ENCODE results near the gene RBM43. TPM values are rescaled to one million over a fixed set of nuclear protein-coding genes. Genes with fewer than 3 reads are reported as not detected.

RBM43 gene
- polyA plus RNA-seq, 1 of the 3 experiments (the other 2 are of a cell fraction): 2.0 TPM

- no peaks in the 10 kb centered on the region for H3F3A ChIP-seq (replicated peaks; ENCODE audit: insufficient read depth)
- 98% methylated on average over 3 of the region's 3 CpGs for WGBS (ENCODE audit: low lambda C conversion rate)
- POLR2A ChIA-PET: no interaction called here
- DNase-seq: no peak
- no peaks in the 10 kb centered on the region for H3K27me3 ChIP-seq (ENCODE audit: insufficient read depth)
- no peaks in the 10 kb centered on the region for H3K9me2 ChIP-seq
- H3K9ac ChIP-seq: no peak overlapping the region
- H3K4me2 ChIP-seq: no peak overlapping the region
- no peaks in the 10 kb centered on the region for H3K79me2 ChIP-seq (ENCODE audit: insufficient read depth)
- H4K20me1 ChIP-seq (ENCODE audit: insufficient read depth): no peaks in the 10 kb centered on the region
- H3K27ac ChIP-seq (ENCODE audit: low read depth in 2 of 2, low read length in 1 of 2): no peak overlapping the region
- H3K36me3 ChIP-seq (replicated peaks in 1 of 2; ENCODE audit: control insufficient read depth in 1 of 2, insufficient read depth in 2 of 2, low read length in 1 of 2): peaks cover 0 to 5% of the 10 kb centered on the region in 2 experiments
- 0 out of 2 replicates have a peak, but pooled peaks cover 14% of the 10 kb centered on the region for H3K9me3 ChIP-seq
- no peak overlapping the region for H2AFZ ChIP-seq (ENCODE audit: low read depth)
- H3K4me1 ChIP-seq (ENCODE audit: control insufficient read depth in 1 of 2, insufficient read depth in 2 of 2, low read depth in 1 of 2, low read length in 1 of 2): peaks cover 2 to 3% of the 10 kb centered on the region in 2 experiments; a peak in 2 of 4 replicates
- CTCF ChIA-PET: interaction anchor here (1.5 kb wide), 1 partner anchor 1646 kb away, joined by 5 read pairs; no protein-coding TSS in a partner anchor
- TF ChIP-seq USF2 (IDR thresholded peaks at IDR 0.05; ENCODE audit: borderline replicate concordance, low read depth, low read length) (no peak), RCOR1 (IDR thresholded peaks at IDR 0.05; ENCODE audit: low read length) (no peak), SIN3A (IDR thresholded peaks at IDR 0.05; ENCODE audit: borderline replicate concordance, low read depth, low read length) (no peak), JUND (IDR thresholded peaks at IDR 0.05) (no peak), NRF1 (IDR thresholded peaks at IDR 0.05; ENCODE audit: low read depth, low read length) (no peak)
- H3K4me3 ChIP-seq (ENCODE audit: low read depth in 2 of 2, low read length in 1 of 2): no peak overlapping the region
Observed at GRCh38 chr2:151243468-151243867, 18.2 kb downstream of the RBM43 start.

- DNase-seq: no peak
- Histone ChIP-seq H3K9ac (no peak overlapping the region), H4K20me1 (ENCODE audit: insufficient read depth) (no peaks in the 10 kb centered on the region), H3K9me3 (no peaks in the 10 kb centered on the region), H2AFZ (ENCODE audit: low read depth) (no peak overlapping the region), H3K36me3 (replicated peaks in 1 of 2; ENCODE audit: control insufficient read depth in 1 of 2, insufficient read depth in 2 of 2, low read length in 1 of 2) (no peaks in the 10 kb centered on the region), H3K9me2 (no peaks in the 10 kb centered on the region), H3K27ac (ENCODE audit: low read depth in 2 of 2, low read length in 1 of 2) (no peak overlapping the region), H3K79me2 (ENCODE audit: insufficient read depth) (no peaks in the 10 kb centered on the region), H3K27me3 (ENCODE audit: insufficient read depth) (no peaks in the 10 kb centered on the region), H3F3A (replicated peaks; ENCODE audit: insufficient read depth) (no peaks in the 10 kb centered on the region), H3K4me2 (no peak overlapping the region), H3K4me1 (ENCODE audit: control insufficient read depth in 1 of 2, insufficient read depth in 2 of 2, low read depth in 1 of 2, low read length in 1 of 2) (peaks cover 4 to 9% of the 10 kb centered on the region in 2 experiments; a peak in 3 of 4 replicates), H3K4me3 (ENCODE audit: low read depth in 2 of 2, low read length in 1 of 2) (no peak overlapping the region)
- CTCF ChIA-PET: interaction anchor here (6.3 kb wide), 1 partner anchor 1643 kb away, joined by 120 read pairs; no protein-coding TSS in a partner anchor
- POLR2A ChIA-PET: no interaction called here
- TF ChIP-seq JUND (IDR thresholded peaks at IDR 0.05) (peak; percentile 47), FOSL2 (IDR thresholded peaks at IDR 0.05; ENCODE audit: borderline replicate concordance, low read depth) (peak; percentile 48; the same call in 1 of the 2 replicates), GATA2 (CRISPR knock-in tag; IDR thresholded peaks at IDR 0.05) (no peak), RFX5 (IDR thresholded peaks at IDR 0.05; ENCODE audit: low read length) (no peak)
- 60% methylated on average over 3 of the region's 3 CpGs for WGBS (ENCODE audit: low lambda C conversion rate)
Observed at GRCh38 chr2:151241224-151241623, 20.4 kb downstream of the RBM43 start.

GRCh38 chr2:151240433-151240832, 21.2 kb downstream of the RBM43 start:
- H4K20me1 ChIP-seq (ENCODE audit: insufficient read depth): no peaks in the 10 kb centered on the region
- no peak overlapping the region for H3K27ac ChIP-seq (ENCODE audit: low read depth in 2 of 2, low read length in 1 of 2)
- H3K4me3 ChIP-seq (ENCODE audit: low read depth in 2 of 2, low read length in 1 of 2): no peak overlapping the region
- H3K27me3 ChIP-seq (ENCODE audit: insufficient read depth): no peaks in the 10 kb centered on the region
- ChIA-PET POLR2A (no interaction called here), CTCF (interaction anchor here (0.5 to 6.3 kb wide), 5 partner anchors 8 to 1642 kb away, joined by 3 to 120 read pairs (median 7); no protein-coding TSS in a partner anchor)
- H3K9ac ChIP-seq: no peak overlapping the region
- H3K9me2 ChIP-seq: no peaks in the 10 kb centered on the region
- no peak for DNase-seq
- no peak overlapping the region for H2AFZ ChIP-seq (ENCODE audit: low read depth)
- H3K79me2 ChIP-seq (ENCODE audit: insufficient read depth): no peaks in the 10 kb centered on the region
- no peak for TF ChIP-seq EZH2phosphoT487 (IDR thresholded peaks at IDR 0.05; ENCODE audit: borderline replicate concordance, low read depth)
- TF ChIP-seq RCOR1 (IDR thresholded peaks at IDR 0.05; ENCODE audit: low read length): no peak
- TF ChIP-seq USF2 (IDR thresholded peaks at IDR 0.05; ENCODE audit: borderline replicate concordance, low read depth, low read length): no peak
- no peak for TF ChIP-seq PBX3 (IDR thresholded peaks at IDR 0.05)
- no peak for TF ChIP-seq NRF1 (IDR thresholded peaks at IDR 0.05; ENCODE audit: low read depth, low read length)
- TF ChIP-seq RFX5 (IDR thresholded peaks at IDR 0.05; ENCODE audit: low read length): no peak
- TF ChIP-seq RAD21 (IDR thresholded peaks at IDR 0.05; ENCODE audit: low read length): no peak
- TF ChIP-seq FOXJ3 (CRISPR knock-in tag; IDR thresholded peaks at IDR 0.05): no peak
- no peak for TF ChIP-seq POLR2AphosphoS5 (IDR thresholded peaks at IDR 0.05; ENCODE audit: low read depth, low read length)
- no peak for TF ChIP-seq CHD2 (IDR thresholded peaks at IDR 0.05; ENCODE audit: low read length, partially characterized antibody)
- H3K36me3 ChIP-seq (replicated peaks in 1 of 2; ENCODE audit: control insufficient read depth in 1 of 2, insufficient read depth in 2 of 2, low read length in 1 of 2): no peaks in the 10 kb centered on the region
- H3F3A ChIP-seq (replicated peaks; ENCODE audit: insufficient read depth): no peaks in the 10 kb centered on the region
- 41% methylated on average over 1 of the region's 1 CpG for WGBS (ENCODE audit: low lambda C conversion rate)
- peaks cover 4 to 12% of the 10 kb centered on the region in 2 experiments; a peak in 3 of 4 replicates for H3K4me1 ChIP-seq (ENCODE audit: control insufficient read depth in 1 of 2, insufficient read depth in 2 of 2, low read depth in 1 of 2, low read length in 1 of 2)
- H3K9me3 ChIP-seq: no peaks in the 10 kb centered on the region
- no peak overlapping the region for H3K4me2 ChIP-seq
